ENCODE measurements around the gene MOK. TPM values are rescaled to one million over a fixed set of nuclear protein-coding genes. Genes with fewer than 3 reads are reported as not detected.

Gene MOK
- total RNA-seq, 1 donor from 2014 or later: 18.2 TPM

DNA sequence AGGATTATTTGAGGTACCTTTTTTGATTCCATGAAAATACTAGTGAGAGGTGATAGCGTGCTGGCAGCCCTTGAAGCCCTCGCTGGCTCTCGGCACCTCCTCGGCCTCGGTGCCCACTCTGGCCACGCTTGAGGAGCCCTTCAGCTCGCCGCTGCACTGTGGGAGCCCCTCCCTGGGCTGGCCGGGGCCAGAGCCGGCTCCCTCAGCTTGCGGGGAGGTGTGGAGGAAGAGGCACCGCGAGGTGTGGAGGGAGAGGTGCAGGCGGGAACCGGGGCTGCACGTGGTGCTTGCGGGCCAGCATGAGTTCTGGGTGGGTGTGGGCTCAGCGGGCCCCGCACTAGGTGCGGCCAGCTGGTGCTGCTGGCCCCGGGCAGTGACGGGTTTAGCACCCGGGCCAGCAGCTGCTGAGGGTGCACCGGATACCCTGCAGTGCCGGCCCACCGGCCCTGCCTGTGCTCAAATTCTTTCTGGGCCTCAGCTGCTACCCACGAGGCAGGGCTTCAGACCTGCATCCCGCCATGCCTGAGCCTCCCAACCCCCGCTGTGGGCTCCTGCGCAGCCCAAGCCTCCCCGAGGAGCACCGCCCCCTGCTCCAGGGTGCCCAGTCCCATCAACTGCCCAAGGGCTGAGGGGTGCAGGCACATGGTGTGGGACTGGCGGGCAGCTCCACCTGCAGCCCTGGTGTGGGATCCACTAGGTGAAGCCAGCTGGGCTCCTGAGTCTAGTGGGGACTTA is 7.4 kb downstream of the MOK start:
- peaks cover 8% of the 10 kb centered on the region for H3K36me3 Mint-ChIP-seq (ENCODE audit: low read depth)
- no peak overlapping the region for H3K4me3 Mint-ChIP-seq
- TF ChIP-seq, protein P1, sequence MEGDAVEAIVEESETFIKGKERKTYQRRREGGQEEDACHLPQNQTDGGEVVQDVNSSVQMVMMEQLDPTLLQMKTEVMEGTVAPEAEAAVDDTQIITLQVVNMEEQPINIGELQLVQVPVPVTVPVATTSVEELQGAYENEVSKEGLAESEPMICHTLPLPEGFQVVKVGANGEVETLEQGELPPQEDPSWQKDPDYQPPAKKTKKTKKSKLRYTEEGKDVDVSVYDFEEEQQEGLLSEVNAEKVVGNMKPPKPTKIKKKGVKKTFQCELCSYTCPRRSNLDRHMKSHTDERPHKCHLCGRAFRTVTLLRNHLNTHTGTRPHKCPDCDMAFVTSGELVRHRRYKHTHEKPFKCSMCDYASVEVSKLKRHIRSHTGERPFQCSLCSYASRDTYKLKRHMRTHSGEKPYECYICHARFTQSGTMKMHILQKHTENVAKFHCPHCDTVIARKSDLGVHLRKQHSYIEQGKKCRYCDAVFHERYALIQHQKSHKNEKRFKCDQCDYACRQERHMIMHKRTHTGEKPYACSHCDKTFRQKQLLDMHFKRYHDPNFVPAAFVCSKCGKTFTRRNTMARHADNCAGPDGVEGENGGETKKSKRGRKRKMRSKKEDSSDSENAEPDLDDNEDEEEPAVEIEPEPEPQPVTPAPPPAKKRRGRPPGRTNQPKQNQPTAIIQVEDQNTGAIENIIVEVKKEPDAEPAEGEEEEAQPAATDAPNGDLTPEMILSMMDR (conservative IDR thresholded peaks at IDR 0.05): no peak
- peaks cover 12% of the 10 kb centered on the region for H3K4me1 Mint-ChIP-seq
- peaks cover 2% of the 10 kb centered on the region for H3K9me3 Mint-ChIP-seq
- no peak for DNase-seq (ENCODE audit: low read depth, low spot score)
- H3K27ac Mint-ChIP-seq (ENCODE audit: unreplicated experiment): no peak overlapping the region
- H3K27me3 Mint-ChIP-seq (ENCODE audit: low read depth): no peaks in the 10 kb centered on the region

DNA sequence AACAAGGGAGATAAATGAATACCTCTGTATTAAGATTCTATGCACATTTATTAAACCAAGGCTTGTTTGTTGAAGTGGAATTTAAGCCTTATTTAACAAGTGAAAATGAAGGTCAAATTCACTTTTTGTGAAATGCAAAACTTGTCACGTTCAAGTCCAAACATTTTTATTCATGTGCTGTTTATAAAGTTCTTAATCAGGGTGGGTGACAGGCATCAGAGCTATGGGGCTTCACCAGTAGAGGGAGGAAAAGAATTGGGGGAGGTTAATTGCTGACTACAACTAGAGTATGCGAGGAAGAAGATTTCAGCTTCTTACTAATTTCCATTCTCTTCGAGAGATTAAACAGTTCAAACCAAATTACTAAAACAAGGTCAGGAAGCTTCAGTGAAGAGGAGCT is 9.7 kb downstream of the MOK start:
- DNase-seq (ENCODE audit: low read depth, low spot score): no peak
- Mint-ChIP-seq H3K4me3 (no peak overlapping the region), H3K9me3 (peaks cover 2% of the 10 kb centered on the region), H3K36me3 (ENCODE audit: low read depth) (peaks cover 8% of the 10 kb centered on the region), H3K27ac (ENCODE audit: unreplicated experiment) (no peak overlapping the region), H3K4me1 (peaks cover 8% of the 10 kb centered on the region), H3K27me3 (ENCODE audit: low read depth) (no peaks in the 10 kb centered on the region)
- TF ChIP-seq, protein P1 (conservative IDR thresholded peaks at IDR 0.05): peak; percentile 26

DNA sequence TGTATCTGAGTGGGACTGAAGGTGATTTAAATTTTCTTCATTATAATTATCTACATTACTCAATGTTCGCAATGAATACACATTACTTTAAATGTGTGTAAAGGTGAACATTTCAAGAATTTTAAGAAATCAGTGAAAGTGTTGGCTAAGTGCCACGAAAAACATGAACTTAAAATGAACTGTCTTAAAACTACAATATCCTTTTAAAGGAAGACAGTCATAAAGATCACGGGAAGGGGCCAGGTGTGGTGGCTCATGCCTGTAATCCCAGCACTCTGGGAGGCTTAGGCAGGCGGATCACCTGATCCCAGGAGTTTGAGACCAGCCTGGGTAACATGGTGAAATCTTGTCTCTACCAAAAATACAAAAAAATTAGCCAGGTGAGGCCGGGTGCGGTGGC is 11.2 kb downstream of the MOK start:
- Mint-ChIP-seq H3K9me3 (peaks cover 2% of the 10 kb centered on the region), H3K4me3 (no peak overlapping the region), H3K4me1 (peaks cover 8% of the 10 kb centered on the region), H3K36me3 (ENCODE audit: low read depth) (peaks cover 7% of the 10 kb centered on the region), H3K27ac (ENCODE audit: unreplicated experiment) (no peak overlapping the region), H3K27me3 (ENCODE audit: low read depth) (no peaks in the 10 kb centered on the region)
- TF ChIP-seq, protein P1 (conservative IDR thresholded peaks at IDR 0.05): no peak
- DNase-seq (ENCODE audit: low read depth, low spot score): no peak

DNA sequence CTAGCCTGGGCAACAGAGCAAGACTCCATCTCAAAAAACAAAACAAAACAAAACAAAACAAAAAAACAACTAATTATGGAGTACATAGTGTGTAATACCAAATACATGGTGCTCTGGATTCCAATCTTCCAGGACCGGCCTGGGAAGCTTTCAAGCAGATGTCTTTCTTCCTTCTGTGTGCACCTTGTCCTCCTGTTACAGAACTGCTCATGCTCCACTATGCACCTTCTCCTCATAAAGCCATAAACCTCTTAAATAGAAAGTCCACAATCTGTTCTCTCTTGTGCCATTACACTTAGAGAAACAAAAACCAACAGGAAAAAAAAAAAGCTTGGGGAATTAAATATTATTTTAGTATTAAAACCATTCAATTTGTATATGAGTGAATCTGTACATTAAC is 12.5 kb downstream of the MOK start:
- Mint-ChIP-seq H3K4me1 (peaks cover 8% of the 10 kb centered on the region), H3K9me3 (peaks cover 4% of the 10 kb centered on the region), H3K4me3 (no peak overlapping the region), H3K36me3 (ENCODE audit: low read depth) (peaks cover 3% of the 10 kb centered on the region), H3K27ac (ENCODE audit: unreplicated experiment) (no peak overlapping the region), H3K27me3 (ENCODE audit: low read depth) (no peaks in the 10 kb centered on the region)
- no peak for DNase-seq (ENCODE audit: low read depth, low spot score)
- TF ChIP-seq, protein P1 (conservative IDR thresholded peaks at IDR 0.05): no peak

DNA sequence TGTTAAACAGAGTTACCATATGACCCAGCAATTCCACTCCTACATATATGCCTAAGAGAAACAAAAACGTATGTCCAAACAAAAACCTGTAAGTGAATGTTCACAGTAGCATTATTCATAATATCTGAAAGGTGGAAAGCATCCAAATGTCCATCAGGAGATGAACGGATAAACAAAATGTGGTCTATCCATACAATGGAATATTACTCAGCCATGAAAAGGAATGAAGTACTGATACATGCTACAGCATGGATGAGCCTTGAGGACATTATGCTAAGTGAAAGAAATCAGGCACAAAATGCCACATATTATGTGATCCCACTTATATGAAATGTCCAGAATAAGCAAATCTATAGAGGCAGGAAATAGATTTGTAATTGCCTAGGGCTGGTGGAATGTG is 16.8 kb downstream of the MOK start:
- no peak for DNase-seq (ENCODE audit: low read depth, low spot score)
- Mint-ChIP-seq H3K27ac (ENCODE audit: unreplicated experiment) (no peak overlapping the region), H3K27me3 (ENCODE audit: low read depth) (no peaks in the 10 kb centered on the region), H3K4me3 (no peak overlapping the region), H3K36me3 (ENCODE audit: low read depth) (peaks cover 3% of the 10 kb centered on the region), H3K4me1 (no peaks in the 10 kb centered on the region), H3K9me3 (peaks cover 2% of the 10 kb centered on the region)
- TF ChIP-seq, protein P1 (conservative IDR thresholded peaks at IDR 0.05): no peak

All from neural crest cell (in vitro differentiated cells).